ENCODE data around the gene PRSS12. TPM values are rescaled to one million over a fixed set of nuclear protein-coding genes. Genes with fewer than 3 reads are reported as not detected.

Gene PRSS12
- total RNA-seq, 1 experiment from 2014 or later: 5.4 TPM

- no peak for TF ChIP-seq CTCF (conservative IDR thresholded peaks at IDR 0.05)
- Histone ChIP-seq H3K4me2 (ENCODE audit: insufficient read depth, insufficient read length, low read length) (no peak overlapping the region), H4K20me1 (ENCODE audit: control insufficient read depth, insufficient read depth, insufficient read length) (no peaks in the 10 kb centered on the region), H3K4ac (ENCODE audit: low read depth, low read length) (no peak overlapping the region), H2AK5ac (ENCODE audit: insufficient read length, low read length) (no peak overlapping the region), H3K23ac (ENCODE audit: insufficient read length, low read depth, low read length) (no peak overlapping the region), H3K4me1 (ENCODE audit: insufficient read depth, low read length) (no peaks in the 10 kb centered on the region), H3K27me3 (ENCODE audit: insufficient read depth, low read length) (no peaks in the 10 kb centered on the region), H4K5ac (ENCODE audit: insufficient read length, low read depth, low read length) (no peak overlapping the region), H3K23me2 (ENCODE audit: insufficient read length, low read depth, low read length, poor library complexity, severe bottlenecking) (no peaks in the 10 kb centered on the region), H3K27ac (ENCODE audit: insufficient read length, low read depth, low read length) (no peak overlapping the region), H2AFZ (ENCODE audit: low read length) (no peak overlapping the region), H3K9ac (ENCODE audit: extremely low read depth, insufficient read length, low read length) (no peak overlapping the region), H2BK120ac (ENCODE audit: low read depth, low read length, poor library complexity, severe bottlenecking) (no peak overlapping the region), H4K91ac (ENCODE audit: insufficient read length, low read depth, low read length) (no peak overlapping the region), H3K56ac (ENCODE audit: insufficient read length, low read depth, low read length) (no peak overlapping the region), H3K79me1 (ENCODE audit: insufficient read depth, low read depth, low read length, poor library complexity, severe bottlenecking) (no peaks in the 10 kb centered on the region), H3K9me3 (ENCODE audit: control insufficient read depth, low read depth, low read length) (no peaks in the 10 kb centered on the region), H2BK20ac (ENCODE audit: low read depth, low read length, poor library complexity, severe bottlenecking) (no peak overlapping the region), H3K14ac (ENCODE audit: insufficient read depth, low read length) (no peak overlapping the region), H4K8ac (replicated peaks; ENCODE audit: insufficient read length, low read depth, low read length) (no peak overlapping the region), H2BK12ac (ENCODE audit: insufficient read length, low read depth, low read length) (no peak overlapping the region), H3T11ph (ENCODE audit: low read length) (no peak overlapping the region), H2BK5ac (ENCODE audit: insufficient read length, low read length) (no peak overlapping the region), H2BK15ac (ENCODE audit: low read depth, low read length) (no peak overlapping the region), H3K79me2 (ENCODE audit: insufficient read depth, low read length) (no peaks in the 10 kb centered on the region), H3K18ac (ENCODE audit: insufficient read length, low read depth, low read length) (no peak overlapping the region)
- peaks cover 0 to 9% (median 2%) of the 10 kb centered on the region in 3 experiments; a peak in 3 of 7 replicates for H3K36me3 Mint-ChIP-seq (ENCODE audit: insufficient read depth in 1 of 3, low read depth in 3 of 3)
- no peak for DNase-seq
- H3K4me1 Mint-ChIP-seq: no peaks in the 10 kb centered on the region
- no peak overlapping the region for H3K4me3 Mint-ChIP-seq
- no peaks in the 10 kb centered on the region for H3K27me3 Mint-ChIP-seq (ENCODE audit: low read depth)
- H3K9me3 Mint-ChIP-seq: peaks cover 2 to 8% of the 10 kb centered on the region in 2 experiments; a peak in 3 of 5 replicates
- no peak overlapping the region for H3K27ac Mint-ChIP-seq
- WGBS (ENCODE audit: extremely low coverage, insufficient read length, low lambda C conversion rate): no CpG with 5 or more reads among the region's 3 CpGs
Measured at GRCh38 chr4:118249890-118250289, 102.9 kb downstream of the PRSS12 start.
